Stromal cell of bone marrow (primary cell): Measurements from ENCODE around the gene KLK2.

Experiments used
- DNase-seq: peaks from one replicate; pipeline ENCODE4 v3.0.0-alpha.2; 2012; ENCODE audit warnings: low read depth

The KLK2 gene

GRCh38 chr19:50925734-50926133 is 52.5 kb downstream of the KLK2 start:
- DNase-seq, result no peak

- no peak for DNase-seq
Observed at GRCh38 chr19:50926144-50926543, 52.9 kb downstream of the KLK2 start.

- no peak for DNase-seq
Observed at GRCh38 chr19:50928831-50929230, 55.6 kb downstream of the KLK2 start.
